IMR-90 (cell line): ENCODE results near the gene XKR7.

Experiments used
- CTCF ChIP-seq: conservative IDR thresholded peaks from 2 replicates; pipeline ENCODE4 v1.5.1; 2012; ENCODE audit warnings: mild to moderate bottlenecking, low read depth, low read length, improper control_type of control experiment
- POLR2A ChIP-seq: IDR thresholded peaks from 2 replicates; pipeline ENCODE4 v1.6.1; 2012; ENCODE audit warnings: mild to moderate bottlenecking, low read depth, low read length
- RAD21 ChIP-seq: IDR thresholded peaks from 2 replicates; pipeline ENCODE4 v1.6.1; 2012; ENCODE audit warnings: low read length, improper control_type of control experiment
- RCOR1 ChIP-seq: IDR thresholded peaks from 2 replicates; pipeline ENCODE4 v1.6.1; 2012; ENCODE audit warnings: mild to moderate bottlenecking, low read length, improper control_type of control experiment; ENCODE audit not compliant: insufficient replicate concordance
- USF2 ChIP-seq: fragments of 150-350 bp; IDR thresholded peaks from 2 replicates; pipeline ENCODE4 v1.6.1; 2017; ENCODE audit warnings: mild to moderate bottlenecking, antibody characterized with exemption, low read length, low read depth

- no peak for TF ChIP-seq RAD21
- no peak for TF ChIP-seq CTCF
- no peak for TF ChIP-seq POLR2A
- TF ChIP-seq RCOR1: no peak
- no peak for TF ChIP-seq USF2
Observed at GRCh38 chr20:31989030-31989645, 21.2 kb downstream of the XKR7 start.
